LoVo (cell line): ENCODE results near the gene LMO3.

ENCODE experiments used
- DNase-seq: peaks from one replicate; pipeline ENCODE4 v3.0.0-alpha.2; 2016; ENCODE audit warnings: low spot score

Gene LMO3

DNA sequence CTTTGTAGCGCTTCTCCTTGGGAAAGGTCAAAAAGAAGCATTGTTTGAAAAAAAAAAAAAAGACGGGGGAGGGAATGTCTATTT lies at the start of gene LMO3:
Gene LMO3 (minus strand): TSS at position 46 of the 84 bp plus-strand sequence. CDS start 5,302 bp downstream, outside the sequence.
- no peak for DNase-seq

DNA sequence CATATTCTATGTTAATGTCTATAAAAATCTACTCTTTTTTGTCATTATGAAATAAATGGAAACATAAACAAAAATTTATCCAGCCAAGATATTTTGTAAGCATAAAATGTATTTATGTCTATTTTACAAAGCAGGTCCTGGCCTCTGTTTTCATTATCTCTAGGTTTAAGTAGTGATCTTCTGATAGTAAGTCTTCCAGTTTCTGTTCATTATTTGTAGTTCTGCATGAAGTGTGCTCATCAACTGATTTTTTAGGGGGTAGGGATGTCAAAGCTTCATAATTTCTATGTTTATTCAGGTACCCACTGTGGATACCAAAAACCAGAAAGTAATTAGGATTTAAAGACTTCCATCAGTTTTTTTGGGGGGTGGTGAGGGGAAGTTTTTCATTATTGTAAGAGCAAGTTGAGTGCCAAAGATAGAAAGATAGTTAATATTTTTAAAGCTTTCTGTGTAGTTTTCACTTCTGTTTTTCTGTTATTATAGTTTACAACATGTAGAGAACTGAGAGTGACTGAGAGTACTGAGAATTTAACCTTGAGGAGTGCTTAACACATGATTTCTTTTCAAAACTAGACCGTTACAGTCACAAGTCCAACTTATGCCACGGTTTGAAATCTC lies 30.6 kb upstream of the LMO3 start:
- DNase-seq, result no peak

DNA sequence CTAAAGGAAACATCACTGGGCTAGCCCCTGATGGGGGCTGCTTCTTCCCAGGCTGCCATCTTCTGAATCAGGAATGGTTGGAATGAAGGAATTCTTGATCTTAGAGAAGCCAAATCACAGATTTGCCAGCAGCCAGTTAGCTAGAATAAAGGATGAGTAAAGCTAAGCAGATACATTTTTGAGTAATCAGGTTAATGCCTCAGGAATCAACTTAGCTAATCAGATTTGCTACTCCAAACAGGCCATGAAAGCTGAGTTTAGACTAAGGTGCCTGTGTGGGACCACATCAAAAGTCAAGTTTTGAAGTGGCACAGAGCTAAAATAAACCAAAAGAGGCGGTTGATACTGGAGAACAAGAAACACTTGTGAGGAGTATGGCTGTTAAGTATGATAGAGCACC lies 28.8 kb upstream of the LMO3 start:
- DNase-seq, result no peak

DNA sequence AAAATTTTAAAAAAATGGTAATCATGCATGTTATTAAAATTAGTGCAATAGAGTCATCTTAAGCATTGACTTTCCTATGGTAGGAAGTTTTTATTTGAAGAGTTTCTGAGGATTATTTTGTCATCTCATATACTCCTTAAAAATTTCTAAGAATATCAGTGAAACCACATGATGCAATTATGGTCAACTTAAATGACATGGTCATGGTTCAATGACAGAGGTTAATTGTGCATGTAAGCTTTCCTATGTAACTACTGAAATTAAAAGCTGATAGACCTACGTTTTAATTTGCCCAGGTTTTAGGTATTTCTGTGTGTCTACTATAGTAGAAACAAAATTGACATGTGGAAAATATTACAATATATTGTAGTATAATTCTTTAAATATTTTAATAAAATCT lies 21.0 kb upstream of the LMO3 start:
- no peak for DNase-seq

DNA sequence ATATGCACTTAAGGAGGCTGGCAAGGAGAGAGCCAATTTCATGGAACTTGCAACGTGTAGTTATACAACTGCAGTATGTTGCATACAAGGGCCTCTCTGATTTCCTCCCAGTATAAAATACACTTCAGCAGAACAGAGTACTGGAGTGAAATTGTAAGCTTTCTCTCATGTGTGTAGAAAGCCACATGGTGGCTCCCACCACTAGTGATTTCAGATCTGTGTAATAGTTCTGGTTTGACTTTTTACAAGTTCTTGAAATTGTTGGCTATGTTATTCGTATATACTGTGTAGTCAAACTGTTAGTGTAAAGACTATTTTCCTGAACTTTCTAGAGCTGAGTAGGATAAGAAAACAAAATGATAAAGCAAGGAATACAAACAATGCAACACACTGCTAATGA lies 16.4 kb upstream of the LMO3 start:
- DNase-seq, result no peak

DNA sequence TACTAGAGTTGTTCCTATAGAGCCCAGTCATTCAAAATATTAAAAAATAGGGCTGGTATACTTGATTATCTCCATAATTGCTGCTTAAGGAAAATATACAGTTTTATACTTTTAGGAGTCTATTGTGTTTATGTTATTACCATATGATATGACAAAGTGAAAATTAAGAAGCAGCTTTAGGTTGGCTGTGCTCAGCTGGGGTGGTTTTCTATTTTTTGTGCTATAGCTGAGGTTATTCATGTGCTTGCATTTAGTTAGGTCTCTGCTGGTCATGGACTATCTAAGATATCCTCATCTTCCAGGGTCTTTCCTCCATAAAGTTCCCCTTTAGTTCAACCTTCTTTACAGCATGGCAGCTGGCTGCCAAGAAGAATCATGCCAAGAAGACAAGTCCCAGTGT lies 13.6 kb upstream of the LMO3 start:
- no peak for DNase-seq

DNA sequence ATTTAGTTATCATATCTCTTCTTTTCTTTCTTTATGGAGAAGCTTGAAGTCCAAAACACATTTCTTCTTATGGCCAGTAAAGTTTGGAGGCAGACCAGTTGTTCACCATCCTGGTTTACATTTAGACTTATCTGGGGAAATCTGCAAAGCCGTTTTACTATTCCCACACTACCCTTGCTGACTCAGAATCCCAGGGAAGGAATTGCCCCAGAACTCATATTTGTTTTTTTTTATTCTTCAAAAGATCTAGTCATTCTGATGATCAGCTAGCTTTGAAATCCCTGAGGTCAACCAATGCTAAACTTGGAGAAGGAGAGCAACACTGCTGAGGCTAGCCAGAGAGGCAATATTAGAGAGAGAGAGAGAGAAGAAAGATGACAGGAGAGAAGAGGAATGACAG lies 12.3 kb upstream of the LMO3 start:
- DNase-seq, result no peak

DNA sequence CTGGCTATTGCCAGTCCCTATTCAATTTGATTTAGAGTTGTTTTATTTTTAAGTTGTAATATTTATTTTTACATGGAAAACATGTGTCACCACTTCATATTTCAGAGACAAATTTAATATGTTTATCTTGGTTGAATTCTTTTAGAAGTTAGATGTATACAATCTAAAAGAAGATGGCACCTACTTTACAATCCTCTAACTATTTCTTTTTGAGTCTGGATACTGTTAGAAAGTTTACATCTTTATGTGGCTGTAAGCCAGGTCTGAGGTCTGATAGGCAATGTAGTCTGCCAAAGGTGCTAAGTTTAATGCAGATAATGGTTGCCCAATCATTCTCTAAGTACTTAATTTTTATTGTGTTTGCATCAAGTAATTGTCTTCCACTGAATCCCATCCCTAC lies 7.2 kb upstream of the LMO3 start:
- no peak for DNase-seq

DNA sequence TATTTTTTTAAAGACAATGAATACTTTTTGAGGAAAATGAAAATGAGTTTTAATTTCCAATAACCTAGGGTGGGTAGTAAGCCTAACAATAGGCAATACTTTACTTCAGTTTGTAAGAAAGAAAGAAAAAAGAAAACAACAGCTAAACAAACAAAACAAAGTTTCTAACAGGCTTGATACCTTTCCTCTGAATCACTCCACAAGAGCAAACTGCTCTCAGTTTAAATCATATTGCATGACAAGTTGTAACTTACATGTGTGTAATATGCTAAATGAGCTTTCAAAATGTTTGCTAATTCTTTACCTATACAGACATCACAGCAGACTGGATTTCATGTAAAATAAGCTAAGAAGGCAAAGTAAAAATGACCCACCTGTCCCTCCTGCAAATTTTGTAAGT lies 6.7 kb upstream of the LMO3 start:
- DNase-seq, result no peak

DNA sequence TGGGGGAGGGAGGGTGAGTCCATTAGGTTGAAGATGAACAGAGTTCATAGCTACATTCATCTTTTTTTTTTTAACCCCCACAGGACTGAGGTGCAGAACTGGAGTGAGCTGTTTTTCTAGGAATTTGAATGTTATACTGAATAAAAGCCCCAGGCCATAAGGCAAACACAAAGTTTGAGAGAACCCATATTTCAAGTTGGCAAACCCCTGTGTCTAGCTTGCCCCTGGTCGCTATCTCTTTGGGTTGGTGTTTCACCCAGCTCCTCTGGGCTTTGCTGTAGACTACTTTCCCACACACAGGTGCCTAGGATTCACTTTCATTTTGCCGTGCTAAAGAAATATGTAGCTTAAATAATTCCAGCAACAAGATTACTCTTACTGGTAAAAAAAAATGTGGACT lies 5.2 kb upstream of the LMO3 start:
- DNase-seq, result no peak

DNA sequence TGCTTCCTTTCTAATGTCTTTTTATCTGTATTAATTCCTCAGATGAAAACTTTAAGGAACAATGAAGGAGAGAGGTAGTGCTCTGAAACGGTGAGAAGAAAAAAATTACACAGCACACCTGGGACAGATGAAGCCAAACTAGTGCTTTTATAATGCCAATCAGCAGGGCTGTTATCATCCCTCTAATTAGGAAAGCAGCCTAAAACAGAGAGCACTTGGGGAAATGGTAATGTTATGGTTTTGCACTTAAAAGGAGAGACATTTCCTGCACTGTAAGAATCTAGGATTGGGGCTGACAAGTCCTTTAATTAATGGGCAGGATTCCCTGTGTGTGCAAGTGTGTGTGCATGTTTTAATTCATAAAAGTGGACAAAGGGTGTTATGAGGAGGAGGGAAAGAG lies 4.8 kb upstream of the LMO3 start:
- DNase-seq, result no peak

DNA sequence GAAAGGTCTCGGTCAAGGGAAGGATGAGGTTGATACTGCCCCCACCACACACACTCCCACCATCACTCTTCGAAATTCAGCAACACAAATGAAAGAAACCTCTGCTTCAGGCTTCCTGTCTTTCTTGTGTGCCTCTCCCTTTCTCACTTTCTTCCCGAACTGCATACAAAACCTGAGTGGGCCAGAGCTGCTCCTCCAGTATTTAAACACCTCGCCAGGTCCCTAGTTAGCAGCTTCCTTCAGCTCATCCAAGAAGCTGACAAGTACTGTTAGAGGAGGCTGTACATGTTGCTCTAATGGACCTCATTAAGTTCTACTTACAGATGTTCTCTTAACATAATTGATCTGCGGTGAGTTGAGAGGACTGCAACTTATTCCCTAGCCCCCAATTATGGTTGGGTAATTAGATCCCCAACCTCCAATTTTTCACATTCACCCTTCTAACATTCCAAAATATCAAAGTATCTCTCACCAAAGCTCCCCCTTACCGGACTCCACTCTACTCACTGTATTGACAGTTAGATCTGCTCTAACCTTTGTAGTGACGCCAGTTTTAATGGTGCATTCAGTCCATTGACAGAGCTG lies 4.1 kb upstream of the LMO3 start:
- no peak for DNase-seq

DNA sequence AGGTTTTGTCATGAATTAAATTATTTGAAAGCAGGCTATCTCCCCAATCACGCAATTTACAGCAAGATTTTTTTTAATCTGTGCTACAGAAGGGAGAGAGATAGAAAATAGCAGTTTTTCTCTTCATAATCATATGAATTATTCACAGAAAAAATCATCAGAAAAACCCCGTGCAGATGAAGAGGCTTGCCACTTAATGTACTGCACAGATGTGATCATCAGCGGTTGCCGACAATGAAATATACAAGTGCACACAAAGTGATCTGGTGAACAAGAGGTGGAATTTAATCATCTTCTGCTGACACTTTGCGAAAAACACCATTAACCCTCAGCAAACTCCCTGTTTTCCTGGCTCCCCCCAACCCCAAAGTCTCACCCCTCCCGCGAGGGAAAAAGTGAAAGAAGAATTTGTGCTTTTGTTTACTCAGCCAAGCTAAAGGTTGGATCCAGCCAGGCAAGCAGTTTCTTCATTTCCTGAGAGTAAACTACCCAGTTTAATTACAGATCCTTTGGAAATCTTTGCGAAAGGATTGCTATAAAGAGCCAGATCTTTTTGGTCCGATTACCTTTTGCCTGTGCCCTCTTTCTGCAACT lies 3.1 kb upstream of the LMO3 start:
- no peak for DNase-seq

DNA sequence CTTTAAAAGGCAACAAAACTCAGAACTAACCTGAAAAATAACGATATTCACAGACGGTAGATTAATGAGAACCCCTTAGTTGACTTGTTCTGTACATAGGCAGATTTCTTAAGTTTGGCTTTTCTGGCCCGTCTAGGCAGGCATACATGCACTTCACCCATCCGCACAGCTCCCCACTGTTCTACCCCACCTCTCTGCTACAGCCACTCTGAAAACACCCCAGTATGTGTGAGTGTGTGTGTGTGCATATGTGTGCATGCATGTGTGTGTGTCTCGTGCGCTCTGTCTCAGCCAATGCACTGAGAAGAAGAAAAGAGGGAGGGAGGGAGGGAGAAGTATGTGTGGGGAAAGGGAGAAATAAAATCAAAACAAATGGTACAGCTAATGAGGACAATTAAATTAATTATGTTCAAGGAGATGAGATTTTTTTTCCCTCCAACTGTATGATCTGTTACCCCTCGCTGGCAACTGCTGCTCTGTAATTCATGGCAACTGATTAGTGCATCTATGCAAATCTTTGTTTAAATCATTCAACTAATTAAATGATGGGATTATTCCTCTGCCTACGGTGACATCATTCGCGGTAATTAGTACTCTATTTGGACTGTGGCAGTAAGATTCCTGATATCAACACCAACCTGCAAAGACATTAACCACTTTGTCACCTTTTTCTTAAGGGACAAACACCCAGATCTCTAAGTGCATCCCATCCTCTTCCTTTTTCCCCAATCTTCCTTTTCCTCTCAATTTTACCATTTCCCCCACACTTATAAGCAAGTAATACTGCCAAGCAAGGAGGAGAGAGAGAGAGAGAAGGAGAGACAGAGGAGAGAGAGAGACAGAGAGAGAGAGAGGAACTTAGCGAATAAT lies 2.2 kb upstream of the LMO3 start:
- no peak for DNase-seq

DNA sequence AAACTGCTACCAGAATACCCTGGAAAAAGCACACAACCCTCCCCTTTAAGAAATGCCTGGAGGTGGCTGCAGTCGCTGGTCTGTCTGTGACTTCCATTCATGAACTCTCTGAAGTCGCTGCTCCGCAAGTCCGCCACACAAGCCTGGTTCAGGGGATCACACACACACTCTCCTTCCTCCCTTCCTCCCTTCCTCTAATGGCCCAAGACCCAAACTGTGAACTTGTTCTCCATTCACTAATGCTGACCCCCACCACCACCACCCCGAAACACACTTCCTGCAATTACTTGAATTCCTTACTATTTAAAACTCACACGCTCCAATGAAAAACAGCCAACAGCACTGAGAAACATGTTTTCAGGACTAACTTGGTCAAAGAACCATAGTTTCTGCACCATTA lies 1.0 kb upstream of the LMO3 start:
- DNase-seq, result no peak

DNA sequence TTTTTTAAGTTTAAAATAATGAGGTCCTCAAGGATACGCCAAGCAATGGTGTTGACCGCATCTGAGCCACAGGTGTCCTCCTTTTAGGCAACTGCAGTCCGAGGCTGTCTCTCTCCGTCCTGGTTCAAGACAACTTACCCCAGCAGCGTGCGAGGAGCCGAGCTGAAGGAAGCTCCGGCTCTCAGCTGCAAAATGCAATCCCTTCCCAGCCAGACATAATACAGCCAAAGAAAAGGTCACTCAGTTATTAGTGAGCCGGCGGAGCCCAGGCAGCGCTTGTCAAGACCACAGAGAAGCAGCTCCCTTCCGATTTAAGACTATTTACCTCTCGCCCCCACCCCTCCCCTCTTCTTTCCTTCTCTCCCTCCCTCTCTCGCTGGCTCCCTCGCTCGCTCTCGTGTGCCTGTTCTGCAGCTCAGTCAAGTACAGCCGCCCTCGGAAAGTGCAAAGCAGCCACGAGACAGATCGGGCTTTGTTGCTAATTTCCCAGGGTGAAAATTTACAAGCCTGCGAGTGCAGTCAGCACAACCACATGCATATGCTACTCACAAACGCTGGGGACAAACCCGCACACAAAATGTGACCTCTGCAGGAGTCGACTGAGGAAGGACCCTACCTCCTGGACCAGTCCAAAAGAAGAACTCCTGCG lies 363 bp upstream of the LMO3 start:
- DNase-seq, result peak; percentile 6

DNA sequence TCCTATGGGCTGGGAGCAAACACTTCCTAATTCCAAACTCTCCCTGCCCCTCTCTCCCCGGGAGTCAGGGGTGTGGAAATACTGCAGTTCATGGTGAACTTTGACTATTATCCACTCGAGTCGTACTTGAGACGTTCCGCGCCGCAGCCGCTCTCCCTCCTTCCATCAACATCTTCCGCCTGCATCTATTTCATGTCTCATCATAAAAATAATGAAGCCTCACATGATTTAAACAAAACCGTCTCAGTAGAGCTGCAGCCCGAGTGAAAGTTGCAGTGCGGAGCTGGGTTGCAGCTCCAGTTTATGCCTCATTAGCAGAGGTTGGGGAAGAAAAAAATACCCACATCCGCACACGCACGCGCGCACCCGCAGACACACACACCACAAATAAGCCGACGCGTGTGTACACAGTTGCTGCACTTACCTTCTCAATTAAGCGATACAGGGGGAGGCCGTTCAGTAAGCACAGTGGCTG lies 283 bp downstream of the LMO3 start:
- DNase-seq, result peak; percentile 15

DNA sequence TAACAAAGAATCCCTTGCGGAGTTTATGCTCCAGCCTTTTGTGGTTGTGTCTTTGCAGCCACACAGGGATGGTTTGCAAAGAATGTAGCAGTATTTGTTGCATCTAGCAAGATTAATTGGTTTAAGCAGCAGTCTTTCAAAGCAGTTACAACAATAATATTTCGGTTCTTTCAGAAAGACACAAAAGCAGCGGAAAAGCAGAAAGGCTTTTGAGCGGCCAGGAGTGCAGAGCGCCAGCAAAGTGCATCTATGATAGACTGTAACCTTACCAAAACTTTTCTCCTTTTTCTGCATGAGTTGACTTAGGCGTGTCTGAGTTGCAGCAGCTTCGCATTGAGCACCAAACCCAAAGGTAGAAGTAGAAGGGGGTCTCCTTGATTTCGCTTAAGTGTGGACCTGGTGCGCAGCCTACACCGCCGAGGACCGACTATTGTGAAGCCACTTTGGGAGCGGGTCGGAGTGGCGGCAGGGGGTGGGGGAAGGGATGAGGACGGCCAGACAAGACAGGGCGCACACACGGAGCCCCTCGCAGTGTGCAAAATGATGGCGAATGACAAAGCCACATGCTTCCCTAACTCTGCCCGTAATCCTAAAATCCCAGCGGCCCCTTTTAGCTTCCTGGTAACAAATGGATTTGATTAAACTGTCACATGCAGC lies 1.2 kb downstream of the LMO3 start:
- no peak for DNase-seq

DNA sequence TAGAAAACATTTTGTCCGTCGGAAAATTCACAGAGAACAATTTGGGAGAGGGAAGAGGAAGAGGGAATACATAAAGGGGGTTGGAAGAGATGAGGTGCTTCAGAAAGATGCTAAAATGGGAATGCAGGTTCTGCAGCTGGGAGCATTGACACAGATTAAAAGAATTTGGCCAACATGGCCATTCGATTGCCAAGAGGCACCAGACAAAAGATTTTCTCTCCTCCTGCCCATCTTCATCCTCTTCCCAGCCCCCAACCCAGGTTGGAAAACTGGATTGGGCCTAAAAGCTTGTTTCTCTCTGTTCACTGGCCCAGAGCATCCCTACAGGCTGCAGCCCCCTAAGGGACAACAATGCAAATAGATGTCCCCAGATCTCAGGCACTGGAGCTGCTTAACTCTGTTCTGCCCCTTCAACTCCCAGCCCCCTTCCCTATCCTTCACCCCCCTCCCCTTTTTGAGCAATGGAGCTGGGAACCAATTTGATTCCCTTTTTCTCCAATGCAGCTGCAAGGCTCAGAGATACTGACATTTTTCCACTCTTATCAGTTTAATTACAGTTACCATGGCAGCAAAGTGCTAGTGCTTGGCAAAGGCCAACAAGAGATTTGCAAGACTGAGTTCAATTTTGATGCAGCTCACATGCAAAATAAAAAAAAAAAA lies 1.9 kb downstream of the LMO3 start:
- DNase-seq, result no peak

DNA sequence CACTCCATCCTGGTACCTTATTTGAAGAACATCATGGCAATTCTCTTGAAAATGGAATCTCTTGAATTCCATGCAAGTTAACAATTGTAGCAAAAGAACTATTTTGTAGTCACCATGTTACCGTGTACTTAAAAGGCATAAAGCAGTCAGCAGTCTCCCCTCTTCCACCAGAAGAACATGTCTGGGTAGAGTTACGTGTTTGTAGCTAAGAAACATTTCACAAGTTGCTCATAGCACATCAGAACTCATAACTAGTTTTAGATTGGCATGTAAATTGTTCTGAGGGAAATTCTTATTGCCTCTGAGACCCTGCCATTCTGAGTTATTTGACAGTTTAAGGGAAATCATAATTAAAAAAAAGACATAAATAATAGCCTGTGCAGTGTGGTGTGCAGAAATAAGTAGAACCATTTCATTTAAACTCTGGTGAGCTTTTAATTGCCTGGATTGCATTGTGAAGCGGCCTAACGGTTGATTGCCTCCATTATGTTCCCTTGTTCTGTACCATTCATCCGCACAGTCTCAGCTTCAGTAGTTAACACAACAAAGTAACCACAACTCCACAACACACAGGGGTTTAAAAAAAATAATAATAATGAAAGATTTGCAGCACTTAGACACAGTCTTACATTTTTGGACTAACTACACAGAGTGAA lies 2.6 kb downstream of the LMO3 start:
- no peak for DNase-seq

DNA sequence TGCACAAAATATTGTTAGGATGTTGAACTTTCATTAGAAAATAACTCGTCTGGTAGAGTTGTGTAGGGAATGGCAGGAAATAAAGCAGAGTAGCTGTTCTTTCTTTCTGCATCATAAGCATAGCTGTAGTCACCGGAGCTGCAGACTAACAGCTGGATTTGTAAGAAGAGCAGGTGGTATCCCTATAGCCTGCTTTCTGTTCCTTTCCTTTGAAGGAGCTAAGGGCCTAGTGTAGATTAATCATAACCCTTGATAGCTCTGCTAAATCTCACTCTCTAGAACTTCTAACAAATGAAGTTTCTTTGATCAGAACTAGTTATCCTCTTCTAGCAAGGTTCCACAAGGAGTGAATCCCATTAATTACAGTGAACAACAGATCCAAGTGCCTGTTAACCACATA lies 3.5 kb downstream of the LMO3 start:
- no peak for DNase-seq
